ENCODE data around the gene MMEL1.
"Not testable (repeated sequence)": the region's sequence is repeated elsewhere in the genome, so short reads cannot be mapped to it uniquely, and the experiment has no call there.

Gene MMEL1

DNA sequence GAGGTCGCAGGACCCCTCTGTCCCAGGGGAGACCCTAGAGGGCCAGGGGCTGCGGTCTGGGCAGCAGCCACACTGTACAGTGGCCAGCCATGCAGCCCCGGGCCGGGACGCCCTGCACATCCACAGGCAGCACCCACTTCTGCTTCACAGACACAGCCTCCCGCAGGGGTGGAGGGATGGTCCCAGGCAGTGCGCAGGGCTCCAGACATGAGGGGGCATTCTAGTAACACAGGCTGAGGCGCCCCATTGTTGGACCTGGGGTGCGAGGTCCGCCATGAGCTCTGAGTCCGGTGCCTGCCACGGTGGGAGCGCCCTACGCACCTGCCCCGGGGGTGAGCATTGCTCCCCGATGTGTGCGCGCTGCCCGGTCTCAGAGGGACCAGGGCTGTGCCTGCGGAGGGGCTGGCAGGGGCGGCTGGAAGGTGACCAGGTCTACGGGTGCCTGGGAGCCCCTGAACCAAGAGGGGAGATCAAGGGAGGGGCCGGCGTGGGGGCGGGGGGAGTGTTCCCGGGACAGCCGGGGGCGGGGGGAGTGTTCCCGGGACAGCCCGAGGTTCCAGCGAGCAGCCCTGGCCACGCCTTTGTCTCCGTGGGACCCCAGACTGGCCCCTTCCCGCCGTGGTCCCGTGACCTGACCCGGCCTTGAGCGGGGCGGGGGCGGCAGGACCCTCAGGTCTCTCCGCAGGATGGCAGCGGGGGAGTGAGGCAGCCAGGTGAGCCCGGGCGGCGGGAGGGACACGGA lies 4.5 kb downstream of the MMEL1 start:
- DNase-seq: no peak

DNA sequence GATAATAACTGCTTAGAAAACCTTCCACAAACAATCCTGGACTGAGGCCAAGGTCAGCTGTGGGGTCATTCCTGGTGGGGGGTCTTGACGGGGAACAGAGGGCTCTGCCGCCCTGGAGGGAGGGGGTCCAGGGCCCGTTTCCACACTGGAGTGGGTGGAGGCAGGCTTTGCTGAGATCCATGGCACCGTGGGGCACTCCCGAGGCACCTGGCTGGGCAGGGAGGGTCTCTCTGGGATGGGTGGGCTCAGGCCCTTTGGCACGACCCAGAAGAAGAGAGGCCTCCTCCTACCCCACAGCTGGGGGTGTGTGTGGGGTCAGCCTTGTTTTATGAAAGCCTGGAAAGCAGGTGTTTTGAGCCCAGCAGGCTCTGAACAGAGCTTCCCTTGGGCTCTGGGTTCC lies 5.1 kb downstream of the MMEL1 start:
- DNase-seq: no peak

GRCh38 chr1:2625748-2626147 lies 7.1 kb downstream of the MMEL1 start:
- not testable (repeated sequence) for DNase-seq

GRCh38 chr1:2625311-2625710 lies 7.5 kb downstream of the MMEL1 start:
- no peak for DNase-seq

DNA sequence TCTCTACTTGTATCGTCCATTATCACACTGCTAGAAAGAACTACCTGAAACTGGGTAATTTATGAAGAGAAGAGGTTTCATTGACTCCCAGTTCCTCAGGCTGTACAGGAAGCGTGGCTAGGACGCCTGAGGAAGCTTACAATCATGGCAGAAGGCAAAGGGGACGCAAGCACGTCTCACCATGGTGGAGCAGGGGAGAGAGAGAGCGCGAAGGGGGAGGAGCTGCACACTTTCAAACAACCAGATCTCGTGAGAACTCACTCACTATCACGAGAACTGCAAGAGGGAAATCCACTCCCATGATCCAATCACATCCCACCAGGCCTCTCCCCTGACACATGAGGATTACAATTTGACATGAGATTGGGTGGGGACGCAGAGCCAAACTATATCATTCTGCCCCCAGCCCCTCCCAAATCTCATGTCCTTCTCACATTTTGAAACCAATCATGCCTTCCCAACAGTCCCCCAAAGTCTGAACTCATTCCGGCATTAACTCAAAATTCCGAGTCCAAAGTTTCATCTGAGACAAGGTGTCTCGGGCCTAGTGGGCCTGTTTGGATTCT lies 8.0 kb downstream of the MMEL1 start:
- DNase-seq: no peak

- no peak for DNase-seq
Observed at GRCh38 chr1:2623571-2624337, 9.1 kb downstream of the MMEL1 start.

- no peak for DNase-seq
Observed at GRCh38 chr1:2617971-2618470, 14.8 kb downstream of the MMEL1 start.

DNA sequence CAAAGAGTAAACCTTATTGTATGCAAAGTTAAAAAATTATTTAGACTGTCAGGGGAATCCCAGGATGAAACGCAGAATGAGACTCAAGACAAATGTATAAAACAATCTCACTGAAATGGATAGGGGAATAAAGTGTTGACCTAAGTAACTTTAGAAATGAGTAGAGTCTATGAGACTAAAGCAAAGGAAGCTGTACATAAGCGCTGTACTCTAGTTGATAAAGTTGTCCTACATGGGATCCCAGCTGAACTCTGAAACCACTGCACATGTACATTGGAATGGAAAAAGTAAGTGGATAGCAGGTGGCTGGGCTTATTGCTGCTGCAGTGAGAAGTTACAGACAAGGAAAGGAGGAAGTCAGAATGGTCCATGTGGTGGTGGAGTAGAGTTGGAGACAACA lies 18.7 kb downstream of the MMEL1 start:
- no peak for DNase-seq

GRCh38 chr1:2612591-2613365 lies 20.0 kb downstream of the MMEL1 start:
- no peak for DNase-seq

- no peak for DNase-seq
Observed at GRCh38 chr1:2611621-2612437, 21.0 kb downstream of the MMEL1 start.

- peak; percentile 47 to 51 for DNase-seq
Observed at GRCh38 chr1:2611031-2611501, 21.8 kb downstream of the MMEL1 start.

GRCh38 chr1:2610036-2610959 lies 22.5 kb downstream of the MMEL1 start:
- DNase-seq: no peak

GRCh38 chr1:2609319-2610035 lies 23.3 kb downstream of the MMEL1 start:
- DNase-seq: no peak

- no peak for DNase-seq
Observed at GRCh38 chr1:2607641-2608091, 25.1 kb downstream of the MMEL1 start.

GRCh38 chr1:2606881-2607621 lies 25.8 kb downstream of the MMEL1 start:
- DNase-seq: no peak

DNA sequence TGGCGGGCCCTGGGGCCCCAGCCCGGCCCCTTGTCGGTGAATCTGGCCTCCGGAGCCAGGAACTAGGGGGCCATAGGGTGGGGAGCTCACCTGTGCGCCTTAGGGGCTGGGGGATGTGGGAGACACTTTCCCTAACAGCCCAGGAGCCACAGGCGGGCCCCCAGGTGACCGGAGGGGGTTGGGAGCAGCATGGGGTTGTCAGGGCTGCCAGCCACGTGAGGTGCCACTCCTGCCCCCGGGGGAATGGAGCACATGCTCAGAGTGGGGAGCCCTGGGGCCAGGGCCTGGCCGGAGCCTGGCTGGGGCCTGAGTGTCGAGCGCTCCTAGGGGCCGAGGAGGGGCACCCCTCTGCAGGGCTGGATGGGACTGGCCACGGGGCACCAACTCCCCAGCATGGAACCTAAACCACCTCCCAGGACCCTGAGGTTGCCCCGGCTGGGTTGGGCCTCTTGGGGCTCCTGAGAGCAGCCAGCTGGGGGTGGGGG lies 26.4 kb downstream of the MMEL1 start:
- no peak for DNase-seq

DNA sequence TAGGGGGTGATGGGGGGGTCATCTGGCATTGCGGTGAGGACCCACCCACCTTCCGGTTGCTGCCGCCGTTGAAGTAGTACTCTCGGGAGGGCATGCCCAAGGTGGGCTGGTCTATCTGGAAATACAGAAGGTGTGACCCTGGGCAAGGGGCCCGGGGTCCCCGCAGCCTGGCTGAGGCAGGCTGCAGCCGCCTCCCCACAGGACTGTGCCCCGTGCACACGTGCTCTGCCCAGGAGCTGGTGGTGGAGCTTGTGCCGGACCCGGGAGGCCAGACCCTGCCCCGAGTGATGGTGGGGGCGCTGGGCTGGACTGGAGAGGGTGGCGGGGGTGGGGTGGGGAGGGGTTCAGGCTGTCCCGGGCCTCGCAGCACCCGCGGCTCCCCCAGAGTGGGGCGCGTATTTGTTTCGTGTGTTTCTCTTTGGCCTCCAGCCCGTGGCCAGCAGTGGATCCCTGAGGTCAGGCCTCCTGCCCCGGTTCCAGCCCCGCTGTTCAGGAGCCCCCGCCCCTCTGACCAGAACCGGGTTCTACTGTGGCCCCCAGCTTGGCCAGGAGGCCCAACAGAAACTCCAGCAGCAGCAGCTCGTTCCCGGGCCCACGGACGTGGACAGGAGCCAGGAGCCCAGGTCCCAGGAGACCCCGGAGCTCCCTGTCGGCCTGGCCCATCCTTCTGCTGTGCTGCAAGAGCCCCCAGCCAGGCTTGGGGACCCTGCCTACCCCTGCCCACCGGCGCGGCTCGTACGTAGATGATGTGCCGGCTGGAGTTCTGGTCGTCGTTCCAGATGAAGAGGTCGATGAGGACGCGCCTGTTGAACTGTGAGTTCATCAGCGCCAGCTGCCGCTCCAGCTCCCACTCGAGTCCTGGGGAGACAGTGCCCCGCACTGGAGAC lies 27.1 kb downstream of the MMEL1 start:
- DNase-seq: no peak
